ENCODE results near the gene ABO. TPM values are rescaled to one million over a fixed set of nuclear protein-coding genes. Genes with fewer than 3 reads are reported as not detected.

ABO gene
- total and polyA plus RNA-seq, 2 donors (not counting 1 experiment from before 2014, with no cell fraction given) = not detected

- DNase-seq (no peak), ATAC-seq (ENCODE audit: low read depth) (no peak)
- 87% methylated on average over 15 of the region's 16 CpGs for WGBS (ENCODE audit: insufficient coverage)
- Histone ChIP-seq H3K27me3 (replicated peaks in 1 of 4; ENCODE audit: control extremely low read depth in 1 of 4, control insufficient read depth in 3 of 4, insufficient read depth in 4 of 4, low read length in 3 of 4) (no peaks in the 10 kb centered on the region), H3K4me1 (ENCODE audit: control insufficient read depth in 2 of 2, insufficient read depth in 2 of 2, low read length in 2 of 2) (no peaks in the 10 kb centered on the region), H4K20me1 (ENCODE audit: control insufficient read depth, insufficient read depth, low read length, poor library complexity, severe bottlenecking) (no peaks in the 10 kb centered on the region), H2AFZ (ENCODE audit: insufficient read depth, low read depth, low read length, poor library complexity, severe bottlenecking) (no peak overlapping the region), H3K9ac (ENCODE audit: low read length) (no peak overlapping the region), H3K36me3 (replicated peaks in 1 of 2; ENCODE audit: control extremely low read depth in 1 of 2, control insufficient read depth in 1 of 2, extremely low read depth in 1 of 2, insufficient read depth in 2 of 2, low read length in 1 of 2) (no peaks in the 10 kb centered on the region), H3K9me3 (ENCODE audit: control extremely low read depth in 1 of 3, control insufficient read depth in 2 of 3, insufficient read depth in 1 of 3, low read length in 2 of 3) (no peaks in the 10 kb centered on the region), H3K4me2 (replicated peaks; ENCODE audit: low read depth, low read length, poor library complexity, severe bottlenecking) (no peak overlapping the region), H3K4me3 (ENCODE audit: control extremely low read depth in 1 of 5, extremely low read depth in 1 of 5, insufficient read depth in 1 of 5, low read depth in 2 of 5, low read length in 4 of 5) (no peak overlapping the region), H3K79me2 (ENCODE audit: control insufficient read depth, insufficient read depth, low read length) (no peaks in the 10 kb centered on the region), H3K27ac (ENCODE audit: low read length in 2 of 2) (no peak overlapping the region)
- H3K9me3 Mint-ChIP-seq (ENCODE audit: insufficient read depth) = no peaks in the 10 kb centered on the region
- intact Hi-C loops (cut with micrococcal nuclease) = no loop called here
- TF ChIP-seq EZH2 (IDR thresholded peaks at IDR 0.05; ENCODE audit: borderline replicate concordance, insufficient read depth, low read depth, low read length, poor library complexity, severe bottlenecking) (no peak), CTCF (IDR thresholded peaks at IDR 0.05) (no peak)
- no peaks in the 10 kb centered on the region for H3K4me1 Mint-ChIP-seq
- ChIA-PET CTCF (no interaction called here), POLR2A (interaction anchor here (0.6 kb wide), 1 partner anchor 164 kb away, joined by 5 read pairs; no protein-coding TSS in a partner anchor)
- no peak overlapping the region for H3K4me3 Mint-ChIP-seq
- H3K27me3 Mint-ChIP-seq = peaks cover 22% of the 10 kb centered on the region
- H3K27ac Mint-ChIP-seq = no peak overlapping the region
Measured at GRCh38 chr9:133307301-133307700, 32.3 kb upstream of the ABO start.

- H3K27ac Mint-ChIP-seq = no peak overlapping the region
- TF ChIP-seq EZH2 (IDR thresholded peaks at IDR 0.05; ENCODE audit: borderline replicate concordance, insufficient read depth, low read depth, low read length, poor library complexity, severe bottlenecking) (no peak), CTCF (IDR thresholded peaks at IDR 0.05) (no peak)
- ATAC-seq (ENCODE audit: low read depth) = no peak
- H3K27me3 Mint-ChIP-seq = peaks cover 22% of the 10 kb centered on the region
- Histone ChIP-seq H3K27ac (ENCODE audit: low read length in 2 of 2) (no peak overlapping the region), H3K9ac (ENCODE audit: low read length) (no peak overlapping the region), H3K4me3 (ENCODE audit: control extremely low read depth in 1 of 5, extremely low read depth in 1 of 5, insufficient read depth in 1 of 5, low read depth in 2 of 5, low read length in 4 of 5) (no peak overlapping the region), H3K79me2 (ENCODE audit: control insufficient read depth, insufficient read depth, low read length) (no peaks in the 10 kb centered on the region), H2AFZ (ENCODE audit: insufficient read depth, low read depth, low read length, poor library complexity, severe bottlenecking) (no peak overlapping the region), H3K4me2 (replicated peaks; ENCODE audit: low read depth, low read length, poor library complexity, severe bottlenecking) (no peak overlapping the region), H3K36me3 (replicated peaks in 1 of 2; ENCODE audit: control extremely low read depth in 1 of 2, control insufficient read depth in 1 of 2, extremely low read depth in 1 of 2, insufficient read depth in 2 of 2, low read length in 1 of 2) (no peaks in the 10 kb centered on the region), H4K20me1 (ENCODE audit: control insufficient read depth, insufficient read depth, low read length, poor library complexity, severe bottlenecking) (no peaks in the 10 kb centered on the region), H3K27me3 (replicated peaks in 1 of 4; ENCODE audit: control extremely low read depth in 1 of 4, control insufficient read depth in 3 of 4, insufficient read depth in 4 of 4, low read length in 3 of 4) (no peaks in the 10 kb centered on the region), H3K4me1 (ENCODE audit: control insufficient read depth in 2 of 2, insufficient read depth in 2 of 2, low read length in 2 of 2) (no peaks in the 10 kb centered on the region), H3K9me3 (ENCODE audit: control extremely low read depth in 1 of 3, control insufficient read depth in 2 of 3, insufficient read depth in 1 of 3, low read length in 2 of 3) (no peaks in the 10 kb centered on the region)
- POLR2A ChIA-PET = no interaction called here
- CTCF ChIA-PET = interaction anchor here (0.8 kb wide), 1 partner anchor 19 kb away, joined by 3 read pairs; no protein-coding TSS in a partner anchor
- WGBS (ENCODE audit: insufficient coverage) = 83% methylated on average over 30 of the region's 31 CpGs
- H3K9me3 Mint-ChIP-seq (ENCODE audit: insufficient read depth) = no peaks in the 10 kb centered on the region
- no peak for DNase-seq
- intact Hi-C loops (cut with micrococcal nuclease) = no loop called here
- H3K4me3 Mint-ChIP-seq = no peak overlapping the region
- no peaks in the 10 kb centered on the region for H3K4me1 Mint-ChIP-seq
Measured at GRCh38 chr9:133306242-133307204, 31.5 kb upstream of the ABO start.

Measured in B cell (primary cell).